MM.1S (cell line): Measurements from ENCODE around the gene SPATC1L.

Experiments
- CTCF ChIP-seq: fragments of 300-600 bp; sonication (generic); IDR thresholded peaks from 2 replicates; pipeline ENCODE4 v1.5.1; 2016; ENCODE audit warnings: antibody characterized with exemption, low read length, mixed read lengths
- EZH2 ChIP-seq: fragments of 300-600 bp; sonication (generic); optimal IDR thresholded peaks from 2 replicates; pipeline ENCODE3; 2017; ENCODE audit warnings: low read depth, mild to moderate bottlenecking, antibody characterized with exemption, low read length, mixed read lengths
- EZH2phosphoT487 ChIP-seq: fragments of 300-600 bp; sonication (generic); IDR thresholded peaks from 2 replicates; pipeline ENCODE4 v1.6.1; 2018; ENCODE audit warnings: antibody characterized with exemption, low read length

- TF ChIP-seq EZH2phosphoT487 (no peak), CTCF (no peak), EZH2 (no peak)
Measured at GRCh38 chr21:46203203-46203600, 18.9 kb upstream of the SPATC1L start.
